Thyroid gland (tissue), 4 donors: ENCODE data around the gene RBM48.
"Not testable (repeated sequence)": the region's sequence is repeated elsewhere in the genome, so short reads cannot be mapped to it uniquely, and the experiment has no call there.

Experiments used
- CTCF ChIP-seq, 6 experiments: fragments of 200-600 bp in 3 of 6; fragments of 450-650 bp in 3 of 6; sonication (generic) in 3 of 6; IDR thresholded peaks; one replicate each; pipeline ENCODE4 v1.5.1; 2016 to 2019; ENCODE audit warnings: antibody characterized with exemption in 6 of 6, mild to moderate bottlenecking in 2 of 6, inconsistent platforms in 1 of 6, moderate library complexity in 1 of 6
- POLR2A ChIP-seq, 2 donors: fragments of 450-650 bp; IDR thresholded peaks; one replicate each; pipeline ENCODE4 v1.6.1; 2017; ENCODE audit warnings: antibody characterized with exemption in 2 of 2, mild to moderate bottlenecking in 2 of 2, moderate library complexity in 1 of 2

- TF ChIP-seq CTCF, POLR2A (IDR thresholded peaks at IDR 0.05): not testable (repeated sequence)
Observed at GRCh38 chr7:92483624-92484023, 45.0 kb upstream of the RBM48 start.
